Sigmoid colon (tissue), 7 donors: ENCODE data around the gene UFD1. TPM values are rescaled to one million over a fixed set of nuclear protein-coding genes. Genes with fewer than 3 reads are reported as not detected.

Experiments
- DNase-seq: peaks from one replicate; pipeline ENCODE4 v3.0.0-alpha.2; 2019
- H3K27ac ChIP-seq, 4 donors: fragments of 200-600 bp; sonication (generic); one replicate each; pipeline ENCODE4 v1.5.1; 2016 to 2019; ENCODE audit warnings: mild to moderate bottlenecking in 1 of 4
- H3K27me3 ChIP-seq, 3 donors: fragments of 200-600 bp; sonication (generic); one replicate each; pipeline ENCODE4 v1.5.1; 2019; ENCODE audit warnings: mild to moderate bottlenecking in 1 of 3
- H3K36me3 ChIP-seq, 4 donors: fragments of 200-600 bp; sonication (generic); one replicate each; pipeline ENCODE4 v1.5.1; 2016 to 2019
- H3K4me1 ChIP-seq, 4 donors: fragments of 200-600 bp; sonication (generic); one replicate each; pipeline ENCODE4 v1.5.1; 2017 to 2019
- H3K4me3 ChIP-seq, 4 donors: fragments of 200-600 bp; sonication (generic); one replicate each; pipeline ENCODE4 v1.5.1; 2017 to 2019; ENCODE audit warnings: mild to moderate bottlenecking in 2 of 4, moderate library complexity in 1 of 4
- H3K9me3 ChIP-seq, 4 donors: fragments of 200-600 bp in 3 of 4; sonication (generic) in 3 of 4; one replicate each; pipeline versions ENCODE4 v1.5.1 to v1.6.1; 2013 to 2019
- EP300 ChIP-seq, 4 donors: sonication (generic); formaldehyde crosslinking; IDR thresholded peaks; one replicate each; pipeline ENCODE4 v1.6.1; 2017; ENCODE audit warnings: antibody characterized with exemption in 4 of 4
- POLR2A ChIP-seq, 2 donors: fragments of 450-650 bp; IDR thresholded peaks; one replicate each; pipeline ENCODE4 v1.6.1; 2016; ENCODE audit warnings: antibody characterized with exemption in 2 of 2, mild to moderate bottlenecking in 2 of 2, moderate library complexity in 2 of 2
- POLR2AphosphoS5 ChIP-seq, 4 donors: sonication (generic); formaldehyde crosslinking; IDR thresholded peaks; one replicate each; pipeline ENCODE4 v1.6.1; 2017; ENCODE audit warnings: antibody characterized with exemption in 4 of 4
- WGBS, 2 donors: extraction: QIAGEN DNeasy Blood & Tissue Kit; methylation state at CpG; one replicate each; pipeline ENCODE4 v1.1.7; 2013; 5-methylcytosine and 5-hydroxymethylcytosine counted together
- intact Hi-C: fragments of 100-400 bp; cut with DNase I; formaldehyde crosslinking; loops from one replicate; pipeline ENCODE4 v1.15.1; 2023
- polyA plus RNA-seq, 3 donors: library from polyadenylated mRNA; stranded (reverse); fragments of 200-250 nt; gene quantifications; one replicate each; pipeline ENCODE4 v1.2.3, GENCODE V29; 2013
- total RNA-seq, 4 donors: library from RNA; depleted of rRNA; stranded (reverse); fragments of >200 nt; gene quantifications; one replicate each; pipeline ENCODE4 v1.1.0, GENCODE V29; 2016
- TF ChIP-seq, protein P1 (sequence below), 4 experiments: fragments of 450-650 bp in 3 of 4; fragments of 200-600 bp in 1 of 4; IDR thresholded peaks; one replicate each; pipeline ENCODE4 v1.5.1; 2016 to 2019; ENCODE audit warnings: antibody characterized with exemption in 4 of 4, mild to moderate bottlenecking in 3 of 4, moderate library complexity in 2 of 4
- donor health status: healthy with polysubstance abuse.
- donor health status: Bipolar disorder and iron deficiency.
- donor health status: healthy.

The UFD1 gene
- total and polyA plus RNA-seq, 7 donors: 28.5 to 131 (median 45.7) TPM

- intact Hi-C loops: loop anchor here (1.0 to 5.0 kb wide), 4 partner anchors 47 to 357 kb away; partner anchors contain the start of genes DGCR2, ESS2, MRPL40 and SLC25A1
- Histone ChIP-seq H3K27me3 (no peaks in the 10 kb centered on the region), H3K9me3 (no peaks in the 10 kb centered on the region), H3K27ac (peak within 1 kb of the TSS; percentile 87 to 94 (median 91)), H3K4me3 (peak within 1 kb of the TSS; percentile 82 to 97 (median 86)), H3K4me1 (peaks cover 0 to 35% (median 21%) of the 10 kb centered on the region in 4 donors), H3K36me3 (peaks cover 3 to 13% (median 5%) of the 10 kb centered on the region in 4 donors)
- 0 to 1% methylated on average over 50 of the region's 50 CpGs for WGBS, 2 donors
- TF ChIP-seq, protein P1, sequence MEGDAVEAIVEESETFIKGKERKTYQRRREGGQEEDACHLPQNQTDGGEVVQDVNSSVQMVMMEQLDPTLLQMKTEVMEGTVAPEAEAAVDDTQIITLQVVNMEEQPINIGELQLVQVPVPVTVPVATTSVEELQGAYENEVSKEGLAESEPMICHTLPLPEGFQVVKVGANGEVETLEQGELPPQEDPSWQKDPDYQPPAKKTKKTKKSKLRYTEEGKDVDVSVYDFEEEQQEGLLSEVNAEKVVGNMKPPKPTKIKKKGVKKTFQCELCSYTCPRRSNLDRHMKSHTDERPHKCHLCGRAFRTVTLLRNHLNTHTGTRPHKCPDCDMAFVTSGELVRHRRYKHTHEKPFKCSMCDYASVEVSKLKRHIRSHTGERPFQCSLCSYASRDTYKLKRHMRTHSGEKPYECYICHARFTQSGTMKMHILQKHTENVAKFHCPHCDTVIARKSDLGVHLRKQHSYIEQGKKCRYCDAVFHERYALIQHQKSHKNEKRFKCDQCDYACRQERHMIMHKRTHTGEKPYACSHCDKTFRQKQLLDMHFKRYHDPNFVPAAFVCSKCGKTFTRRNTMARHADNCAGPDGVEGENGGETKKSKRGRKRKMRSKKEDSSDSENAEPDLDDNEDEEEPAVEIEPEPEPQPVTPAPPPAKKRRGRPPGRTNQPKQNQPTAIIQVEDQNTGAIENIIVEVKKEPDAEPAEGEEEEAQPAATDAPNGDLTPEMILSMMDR (IDR thresholded peaks at IDR 0.05): no peak
- TF ChIP-seq POLR2AphosphoS5 (IDR thresholded peaks at IDR 0.05): peak in 1 of 4 donors; percentile 20
- DNase-seq: peak; percentile 98
Observed at GRCh38 chr22:19479355-19480172, 571 bp upstream of the UFD1 start, which contains the start of gene CDC45. Gene CDC45, plus strand, starts transcription at chr22:19479920. Its CDS starts 49 bp downstream, at chr22:19479969.

GRCh38 chr22:19478045-19478900 lies 720 bp downstream of the UFD1 start:
- peaks cover 0 to 35% (median 21%) of the 10 kb centered on the region in 4 donors for H3K4me1 ChIP-seq
- intact Hi-C loops: loop anchor here (2.0 to 5.0 kb wide), 3 partner anchors 299 to 356 kb away; partner anchors contain the start of genes DGCR2, ESS2 and SLC25A1

DNA sequence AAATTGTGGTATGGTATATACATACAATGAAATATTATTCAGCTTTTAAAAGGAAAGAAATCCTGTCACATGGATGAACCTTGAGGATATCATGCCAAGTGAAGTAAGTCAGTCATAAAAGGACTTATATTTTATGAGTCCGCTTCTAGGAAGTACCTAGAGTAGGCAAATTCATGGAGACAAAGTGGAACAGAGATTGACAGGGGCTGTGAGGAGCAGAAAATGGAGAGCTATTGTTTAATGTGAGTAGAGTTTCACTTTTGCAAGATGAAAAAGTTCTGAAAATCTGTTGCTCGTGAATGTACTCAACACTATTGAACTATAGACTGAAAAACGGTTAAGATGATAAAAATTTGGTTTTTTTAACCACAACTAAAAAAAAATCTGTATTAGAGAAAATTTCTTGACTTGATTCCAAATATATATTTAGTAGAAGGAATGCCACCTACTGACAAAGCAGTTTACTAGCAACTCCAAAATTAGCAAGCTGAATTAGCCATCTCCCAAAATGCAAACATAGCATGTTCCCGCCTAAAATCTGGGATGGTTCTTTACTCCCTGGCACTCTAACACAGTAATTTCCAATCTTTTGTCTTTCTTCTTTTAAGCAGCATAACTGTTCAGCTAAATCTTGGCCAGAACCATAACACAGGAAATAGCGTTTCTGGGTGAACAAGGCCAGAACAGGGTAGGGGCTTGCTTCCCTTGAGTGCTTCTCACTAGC lies 1.5 kb downstream of the UFD1 start:
- DNase-seq: no peak
- WGBS, 2 donors: 23 to 27% methylated on average over 5 of the region's 5 CpGs
- Histone ChIP-seq H3K4me1 (peaks cover 0 to 35% (median 21%) of the 10 kb centered on the region in 4 donors), H3K36me3 (peaks cover 7 to 34% (median 13%) of the 10 kb centered on the region in 4 donors), H3K4me3 (peak overlapping the region in 3 of 4 donors; percentile 82 to 97 (median 89)), H3K27me3 (no peaks in the 10 kb centered on the region), H3K9me3 (no peaks in the 10 kb centered on the region), H3K27ac (peak overlapping the region in 3 of 4 donors; percentile 90 to 94 (median 92))
- intact Hi-C loops: loop anchor here (2.0 to 5.0 kb wide), 3 partner anchors 299 to 355 kb away; partner anchors contain the start of genes DGCR2, ESS2 and SLC25A1
- TF ChIP-seq POLR2AphosphoS5 (IDR thresholded peaks at IDR 0.05) (no peak), EP300 (IDR thresholded peaks at IDR 0.05) (no peak), POLR2A (IDR thresholded peaks at IDR 0.05) (no peak)
- TF ChIP-seq, protein P1 (IDR thresholded peaks at IDR 0.05): no peak

More at GRCh38 chr22:19478045-19478900, 720 bp downstream of the UFD1 start:
- 0 to 2% methylated on average over 31 of the region's 31 CpGs for WGBS, 2 donors
- TF ChIP-seq, protein P1 (IDR thresholded peaks at IDR 0.05): no peak
- TF ChIP-seq POLR2AphosphoS5 (IDR thresholded peaks at IDR 0.05) (no peak), EP300 (IDR thresholded peaks at IDR 0.05) (no peak), POLR2A (IDR thresholded peaks at IDR 0.05) (no peak)
- Histone ChIP-seq H3K27me3 (no peaks in the 10 kb centered on the region), H3K27ac (peak overlapping the region; percentile 87 to 94 (median 91)), H3K4me3 (peak overlapping the region; percentile 82 to 97 (median 86)), H3K36me3 (peaks cover 7 to 26% (median 11%) of the 10 kb centered on the region in 4 donors), H3K9me3 (no peaks in the 10 kb centered on the region)
- no peak for DNase-seq

DNA sequence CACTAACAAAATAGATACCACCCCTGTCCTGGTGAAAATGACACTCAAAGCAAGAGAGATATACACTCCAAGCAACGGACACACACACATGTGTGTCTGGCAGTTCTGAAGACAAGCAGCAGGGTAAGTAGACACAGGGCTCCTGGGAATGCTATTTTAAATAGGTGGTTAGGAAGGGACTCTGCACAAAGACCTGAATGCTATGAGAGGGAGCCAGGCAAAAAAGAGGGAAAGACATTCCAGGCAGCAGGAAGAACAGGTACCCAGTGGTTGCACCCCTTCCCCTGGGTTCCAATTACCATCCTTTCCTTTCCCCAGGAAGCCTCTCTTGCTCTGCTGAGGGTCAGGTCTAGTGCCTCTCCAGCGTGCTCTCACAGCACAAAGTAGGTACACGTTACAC lies 3.0 kb downstream of the UFD1 start:
- intact Hi-C loops: loop anchor here (5.0 kb wide), 2 partner anchors 334 to 354 kb away; partner anchors contain the start of genes DGCR2 and ESS2
- Histone ChIP-seq H3K36me3 (peaks cover 15 to 49% (median 24%) of the 10 kb centered on the region in 4 donors), H3K4me3 (no peak overlapping the region), H3K4me1 (peaks cover 0 to 35% (median 21%) of the 10 kb centered on the region in 4 donors), H3K9me3 (no peaks in the 10 kb centered on the region), H3K27me3 (no peaks in the 10 kb centered on the region), H3K27ac (no peak overlapping the region)
- DNase-seq: no peak
- 84 to 85% methylated on average over 3 of the region's 3 CpGs for WGBS, 2 donors
- no peak for TF ChIP-seq POLR2A (IDR thresholded peaks at IDR 0.05)
